Skeletal muscle satellite cell (primary cell): ENCODE data around the gene MIPEP.

ENCODE experiments used
- H3K27me3 ChIP-seq: 2 replicates; pipeline ENCODE4 v1.7.0; 2013; ENCODE audit warnings: low read length; ENCODE audit not compliant: control insufficient read depth, insufficient read depth
- H3K36me3 ChIP-seq: 2 replicates; pipeline ENCODE4 v1.7.0; 2013; ENCODE audit warnings: mild to moderate bottlenecking, control low read depth, low read length; ENCODE audit not compliant: insufficient read depth
- H3K4me1 ChIP-seq: 2 replicates; pipeline ENCODE4 v1.7.0; 2013; ENCODE audit warnings: low read length; ENCODE audit not compliant: control insufficient read depth, insufficient read depth
- H3K4me2 ChIP-seq: 2 replicates; pipeline ENCODE4 v1.7.0; 2013; ENCODE audit warnings: mild to moderate bottlenecking, low read length
- H3K4me3 ChIP-seq: 2 replicates; pipeline ENCODE4 v1.7.0; 2013; ENCODE audit warnings: low read length
- H3K9ac ChIP-seq: 2 replicates; pipeline ENCODE4 v1.7.0; 2013; ENCODE audit warnings: mild to moderate bottlenecking, low read depth, low read length, moderate library complexity
- H3K9me3 ChIP-seq: replicated peaks from 2 replicates; pipeline ENCODE4 v1.7.0; 2013; ENCODE audit warnings: mild to moderate bottlenecking, control low read depth, low read length

The MIPEP gene

GRCh38 chr13:23715762-23716235 is 173.4 kb downstream of the MIPEP start:
- Histone ChIP-seq H3K4me1 (peaks cover 6% of the 10 kb centered on the region), H3K36me3 (no peaks in the 10 kb centered on the region), H3K9me3 (no peaks in the 10 kb centered on the region), H3K27me3 (no peaks in the 10 kb centered on the region), H3K4me3 (no peak overlapping the region), H3K9ac (no peak overlapping the region), H3K4me2 (no peak overlapping the region)

DNA sequence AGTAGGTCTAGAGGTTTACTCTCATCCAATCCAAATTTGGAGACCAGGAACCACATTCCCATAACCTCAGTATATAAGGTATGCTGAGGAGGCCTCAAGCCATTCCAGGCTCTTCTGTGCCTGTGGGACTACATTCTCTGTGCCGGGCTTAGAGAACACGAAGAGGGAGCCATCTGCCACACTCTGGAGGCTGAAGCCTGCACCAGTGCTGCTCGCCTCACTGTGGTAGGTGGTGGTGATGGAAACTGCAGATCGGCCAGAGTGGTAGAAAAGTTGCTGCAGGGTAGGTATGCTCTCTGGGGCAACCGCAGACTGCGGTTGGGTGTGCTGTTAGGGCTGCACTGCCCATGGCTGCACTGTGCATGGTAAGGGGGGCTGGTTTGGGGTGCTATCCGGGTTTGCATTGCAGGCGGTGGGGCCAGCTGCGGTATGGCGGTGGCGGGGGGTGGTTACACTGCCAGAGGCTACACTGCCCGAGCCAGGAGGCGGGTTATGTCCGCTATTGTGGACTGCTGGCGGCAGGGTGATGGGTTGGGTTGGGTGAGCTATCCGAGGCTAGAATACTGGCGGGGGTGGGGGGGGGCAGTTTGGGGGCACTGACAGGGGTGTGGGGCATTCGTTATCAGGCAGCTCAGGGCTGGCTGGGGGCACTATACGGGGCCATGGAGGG is 174.0 kb downstream of the MIPEP start:
- H3K27me3 ChIP-seq, result no peaks in the 10 kb centered on the region
- H3K36me3 ChIP-seq, result no peaks in the 10 kb centered on the region
- peaks cover 6% of the 10 kb centered on the region for H3K4me1 ChIP-seq
- no peak overlapping the region for H3K4me2 ChIP-seq
- no peak overlapping the region for H3K4me3 ChIP-seq
- no peak overlapping the region for H3K9ac ChIP-seq
- H3K9me3 ChIP-seq, result no peaks in the 10 kb centered on the region

- no peak overlapping the region for H3K9ac ChIP-seq
- H3K9me3 ChIP-seq, result no peaks in the 10 kb centered on the region
- H3K4me3 ChIP-seq, result no peak overlapping the region
- peaks cover 6% of the 10 kb centered on the region for H3K4me1 ChIP-seq
- H3K4me2 ChIP-seq, result no peak overlapping the region
- no peaks in the 10 kb centered on the region for H3K36me3 ChIP-seq
- no peaks in the 10 kb centered on the region for H3K27me3 ChIP-seq
These were observed 174.5 kb downstream of the MIPEP start for GRCh38 chr13:23714672-23715071.

DNA sequence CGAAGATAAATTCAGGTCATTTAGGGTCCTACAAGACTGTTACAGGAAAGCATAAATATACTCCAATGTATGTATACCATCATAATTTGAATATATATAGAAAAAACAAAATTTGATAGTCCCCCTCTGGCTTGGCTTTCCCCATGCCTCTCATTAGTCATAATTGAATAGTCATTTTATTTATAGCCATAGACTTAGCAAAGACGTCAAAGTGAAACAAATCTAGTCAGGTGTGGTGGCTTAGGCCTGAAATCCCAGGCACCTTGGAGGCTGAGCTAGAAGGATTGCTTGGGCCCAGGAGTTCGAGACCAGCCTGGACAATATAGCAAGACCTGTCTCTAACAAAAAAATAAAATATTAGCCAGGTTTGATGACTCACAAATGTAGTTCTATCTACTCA is 177.8 kb downstream of the MIPEP start:
- no peaks in the 10 kb centered on the region for H3K27me3 ChIP-seq
- H3K4me1 ChIP-seq, result no peaks in the 10 kb centered on the region
- H3K9me3 ChIP-seq, result no peaks in the 10 kb centered on the region
- no peak overlapping the region for H3K4me2 ChIP-seq
- H3K4me3 ChIP-seq, result no peak overlapping the region
- no peaks in the 10 kb centered on the region for H3K36me3 ChIP-seq
- H3K9ac ChIP-seq, result no peak overlapping the region

DNA sequence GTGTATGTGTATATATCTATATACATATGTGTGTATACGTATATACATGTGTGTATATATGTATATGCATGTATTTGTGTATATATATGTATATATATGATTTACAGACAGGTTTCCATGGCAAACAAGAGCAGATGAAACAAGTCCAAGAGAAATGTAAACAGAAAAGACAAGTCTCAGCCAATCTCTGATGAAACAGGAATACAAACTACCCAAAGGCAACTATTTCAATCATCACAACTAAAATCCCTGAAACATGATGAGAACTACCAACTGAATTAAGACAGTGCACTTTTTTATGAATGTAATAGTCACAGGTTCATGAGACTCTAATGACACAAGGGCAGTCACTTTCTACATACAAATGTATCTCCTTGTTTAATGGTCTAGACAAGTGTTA is 178.8 kb downstream of the MIPEP start:
- Histone ChIP-seq H3K27me3 (no peaks in the 10 kb centered on the region), H3K36me3 (no peaks in the 10 kb centered on the region), H3K4me3 (no peak overlapping the region), H3K9ac (no peak overlapping the region), H3K4me1 (peaks cover 6% of the 10 kb centered on the region), H3K4me2 (no peak overlapping the region), H3K9me3 (no peaks in the 10 kb centered on the region)

DNA sequence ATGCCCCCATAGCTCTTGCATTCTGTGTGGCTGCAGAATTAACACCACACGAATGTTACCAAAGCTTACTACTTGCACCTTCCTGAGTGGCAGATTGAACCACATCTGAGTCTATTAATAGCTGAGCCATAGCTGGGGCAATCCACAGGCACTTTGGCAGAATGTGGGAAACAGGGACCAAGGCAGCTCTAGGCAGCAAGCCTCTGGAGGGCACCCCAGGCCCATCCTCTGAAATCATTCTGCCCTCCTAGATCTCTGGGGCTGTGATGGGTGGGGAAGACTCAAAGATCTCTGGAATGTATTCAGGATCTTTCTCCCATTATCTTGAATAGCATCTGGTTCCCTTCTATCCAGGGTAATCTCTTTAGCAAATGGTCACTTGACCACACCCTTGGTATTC is 179.7 kb downstream of the MIPEP start:
- no peaks in the 10 kb centered on the region for H3K36me3 ChIP-seq
- H3K9me3 ChIP-seq, result no peaks in the 10 kb centered on the region

DNA sequence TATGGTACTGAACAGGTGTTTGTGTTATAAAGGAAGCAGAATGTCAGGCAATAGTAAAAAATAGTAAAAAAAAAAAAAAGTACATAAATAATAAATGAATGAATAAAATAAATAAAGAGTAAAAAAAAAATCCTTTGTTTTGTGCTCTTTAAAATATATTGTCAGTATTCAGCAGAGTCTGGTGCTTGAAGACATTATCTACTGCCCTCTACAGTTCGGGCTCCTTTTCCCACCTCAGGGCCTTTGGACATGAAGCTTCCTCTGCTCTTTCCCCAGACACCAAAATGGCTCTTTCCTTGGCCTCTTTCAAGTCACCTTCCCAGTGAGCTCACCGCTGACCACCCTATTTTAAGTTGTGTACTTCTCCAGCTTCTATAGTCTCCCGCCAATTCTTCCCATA is 181.5 kb downstream of the MIPEP start:
- peaks cover 20% of the 10 kb centered on the region for H3K4me1 ChIP-seq
- H3K36me3 ChIP-seq, result no peaks in the 10 kb centered on the region
- H3K27me3 ChIP-seq, result no peaks in the 10 kb centered on the region
- no peaks in the 10 kb centered on the region for H3K9me3 ChIP-seq
- H3K4me2 ChIP-seq, result no peak overlapping the region
- no peak overlapping the region for H3K4me3 ChIP-seq
- no peak overlapping the region for H3K9ac ChIP-seq

More for the DNA sequence above, 179.7 kb downstream of the MIPEP start:
- Histone ChIP-seq H3K4me2 (no peak overlapping the region), H3K27me3 (no peaks in the 10 kb centered on the region), H3K9ac (no peak overlapping the region), H3K4me1 (peaks cover 9% of the 10 kb centered on the region), H3K4me3 (no peak overlapping the region)

DNA sequence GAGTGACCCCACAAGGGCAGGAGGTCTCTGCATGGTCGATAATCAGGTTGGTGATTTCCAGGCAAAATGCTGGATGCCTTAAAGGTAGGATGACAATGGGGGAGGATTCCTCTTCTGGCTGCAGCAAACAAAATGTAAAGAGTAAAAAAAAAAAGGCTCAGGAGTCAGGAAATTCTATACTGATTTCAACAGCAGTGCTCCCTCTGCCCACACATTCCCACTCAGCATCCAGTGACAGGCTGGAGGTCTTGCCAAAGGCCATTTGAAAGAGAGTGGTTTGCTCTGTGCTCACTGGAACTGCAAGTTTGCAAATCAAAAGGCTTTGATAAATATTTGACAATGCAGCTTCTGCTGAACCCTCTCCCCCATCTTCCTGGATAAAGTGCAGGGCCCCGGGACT is 183.6 kb downstream of the MIPEP start:
- Histone ChIP-seq H3K4me1 (peaks cover 37% of the 10 kb centered on the region), H3K4me2 (peak overlapping the region; percentile 4), H3K9me3 (no peaks in the 10 kb centered on the region), H3K4me3 (no peak overlapping the region), H3K27me3 (no peaks in the 10 kb centered on the region), H3K9ac (no peak overlapping the region), H3K36me3 (no peaks in the 10 kb centered on the region)

- no peaks in the 10 kb centered on the region for H3K9me3 ChIP-seq
- H3K9ac ChIP-seq, result peak overlapping the region; percentile 4
- H3K4me3 ChIP-seq, result no peak overlapping the region
- H3K4me2 ChIP-seq, result no peak overlapping the region
- no peaks in the 10 kb centered on the region for H3K36me3 ChIP-seq
- H3K4me1 ChIP-seq, result peaks cover 37% of the 10 kb centered on the region
- H3K27me3 ChIP-seq, result no peaks in the 10 kb centered on the region
These were observed 185.8 kb downstream of the MIPEP start for GRCh38 chr13:23703246-23703860.

- H3K9me3 ChIP-seq, result no peaks in the 10 kb centered on the region
- H3K4me2 ChIP-seq, result peak overlapping the region; percentile 58
- no peak overlapping the region for H3K4me3 ChIP-seq
- H3K4me1 ChIP-seq, result peaks cover 37% of the 10 kb centered on the region
- H3K9ac ChIP-seq, result no peak overlapping the region
- H3K36me3 ChIP-seq, result no peaks in the 10 kb centered on the region
- no peaks in the 10 kb centered on the region for H3K27me3 ChIP-seq
These were observed 187.6 kb downstream of the MIPEP start for GRCh38 chr13:23701636-23702035.

- H3K4me1 ChIP-seq, result peaks cover 37% of the 10 kb centered on the region
- H3K27me3 ChIP-seq, result no peaks in the 10 kb centered on the region
- no peaks in the 10 kb centered on the region for H3K9me3 ChIP-seq
- H3K4me2 ChIP-seq, result peak overlapping the region; percentile 58
- H3K9ac ChIP-seq, result peak overlapping the region; percentile 15
- H3K36me3 ChIP-seq, result no peaks in the 10 kb centered on the region
- H3K4me3 ChIP-seq, result peak overlapping the region; percentile 4
These were observed 188.0 kb downstream of the MIPEP start for GRCh38 chr13:23701186-23701585.

GRCh38 chr13:23699271-23699670 is 189.9 kb downstream of the MIPEP start:
- H3K4me1 ChIP-seq, result peaks cover 37% of the 10 kb centered on the region
- H3K4me2 ChIP-seq, result no peak overlapping the region
- no peak overlapping the region for H3K9ac ChIP-seq
- no peaks in the 10 kb centered on the region for H3K9me3 ChIP-seq
- no peaks in the 10 kb centered on the region for H3K36me3 ChIP-seq
- H3K27me3 ChIP-seq, result no peaks in the 10 kb centered on the region
- no peak overlapping the region for H3K4me3 ChIP-seq
